Measurements from ENCODE around the gene MCC.
A peak's percentile ranks its signal among the peaks of the same experiment; 100 is the strongest.
"Not testable (repeated sequence)": the region's sequence is repeated elsewhere in the genome, so short reads cannot be mapped to it uniquely, and the experiment has no call there.

MCC gene

GRCh38 chr5:113095831-113096230 is 392.4 kb downstream of the MCC start:
- DNase-seq = no peak

- no peak for DNase-seq
These were observed 394.7 kb downstream of the MCC start for GRCh38 chr5:113093558-113093957.

- DNase-seq = no peak
These were observed 395.6 kb downstream of the MCC start for GRCh38 chr5:113092683-113093082.

GRCh38 chr5:113091622-113092021 is 396.6 kb downstream of the MCC start:
- no peak for DNase-seq

GRCh38 chr5:113090336-113091106 is 397.7 kb downstream of the MCC start:
- no peak for DNase-seq

- no peak for DNase-seq
These were observed 398.5 kb downstream of the MCC start for GRCh38 chr5:113089653-113090335.

GRCh38 chr5:113087976-113088514 is 400.2 kb downstream of the MCC start:
- peak in 1 of 3 experiments; percentile 5 for DNase-seq

GRCh38 chr5:113085880-113086409 is 402.3 kb downstream of the MCC start:
- peak in 1 of 3 experiments; percentile 76 for DNase-seq

- DNase-seq = no peak
These were observed 403.2 kb downstream of the MCC start for GRCh38 chr5:113085084-113085414.

- DNase-seq = peak in 2 of 3 experiments; percentile 10 to 65
These were observed 403.7 kb downstream of the MCC start for GRCh38 chr5:113084402-113085083.

- no peak for DNase-seq
These were observed 404.8 kb downstream of the MCC start for GRCh38 chr5:113083481-113083880.

GRCh38 chr5:113082547-113082905 is 405.7 kb downstream of the MCC start:
- DNase-seq = no peak

- no peak for DNase-seq
These were observed 406.2 kb downstream of the MCC start for GRCh38 chr5:113081881-113082546.

GRCh38 chr5:113081091-113081839 is 407.0 kb downstream of the MCC start:
- DNase-seq = no peak

GRCh38 chr5:113076649-113077048 is 411.6 kb downstream of the MCC start:
- DNase-seq = not testable (repeated sequence)

- DNase-seq = no peak
These were observed 413.2 kb downstream of the MCC start for GRCh38 chr5:113075019-113075418.

GRCh38 chr5:113073629-113074034 is 414.6 kb downstream of the MCC start:
- not testable (repeated sequence) for DNase-seq

- no peak for DNase-seq
These were observed 416.9 kb downstream of the MCC start for GRCh38 chr5:113071401-113071800.

GRCh38 chr5:113070901-113071300 is 417.4 kb downstream of the MCC start:
- no peak for DNase-seq

- no peak for DNase-seq
These were observed 419.7 kb downstream of the MCC start for GRCh38 chr5:113068559-113068958.

GRCh38 chr5:113067635-113068344 is 420.5 kb downstream of the MCC start:
- no peak for DNase-seq

Measured in NCI-H1417 (cell line).